Endothelial cell (in vitro differentiated cells): ENCODE data around the gene TRAPPC2L. TPM values are rescaled to one million over a fixed set of nuclear protein-coding genes. Genes with fewer than 3 reads are reported as not detected.

Experiments used
- DNase-seq: peaks from one replicate; pipeline ENCODE4 v3.0.0; 2021; ENCODE audit warnings: low spot score
- H3K27ac Mint-ChIP-seq: one replicate; pipeline ENCODE4 v1.8.0; 2021; ENCODE audit warnings: mixed read lengths, inconsistent platforms; ENCODE audit not compliant: unreplicated experiment
- H3K27me3 Mint-ChIP-seq: one replicate; pipeline ENCODE4 v1.8.0; 2021; ENCODE audit warnings: mild to moderate bottlenecking, moderate library complexity, mixed read lengths, inconsistent platforms; ENCODE audit not compliant: unreplicated experiment
- H3K36me3 Mint-ChIP-seq: one replicate; pipeline ENCODE4 v1.8.0; 2021; ENCODE audit warnings: mild to moderate bottlenecking, low read depth, mixed read lengths, inconsistent platforms; ENCODE audit not compliant: unreplicated experiment
- H3K4me1 Mint-ChIP-seq: one replicate; pipeline ENCODE4 v1.8.0; 2021; ENCODE audit warnings: mild to moderate bottlenecking, mixed read lengths, inconsistent platforms; ENCODE audit not compliant: unreplicated experiment
- H3K4me3 Mint-ChIP-seq: one replicate; pipeline ENCODE4 v1.8.0; 2021; ENCODE audit warnings: mild to moderate bottlenecking, mixed read lengths, inconsistent platforms; ENCODE audit not compliant: unreplicated experiment
- H3K9me3 Mint-ChIP-seq: one replicate; pipeline ENCODE4 v1.8.0; 2021; ENCODE audit warnings: mixed read lengths, inconsistent platforms; ENCODE audit not compliant: unreplicated experiment
- CTCF ChIP-seq: fragments of 200-600 bp; sonication (generic); IDR thresholded peaks from one replicate; pipeline ENCODE4 v1.5.0; 2021; ENCODE audit warnings: antibody characterized with exemption; ENCODE audit not compliant: unreplicated experiment
- total RNA-seq: library from RNA; stranded (reverse); fragmentation: NEBNext Ultra II Directional; extraction: Animal tissue kit (Norgen Biotek cat#: 25700); gene quantifications from one replicate; pipeline ENCODE4 v1.2.1, GENCODE V29; 2021; ENCODE audit not compliant: unreplicated experiment

Gene TRAPPC2L
- total RNA-seq, 1 donor from 2014 or later: 65.3 TPM

- no peaks in the 10 kb centered on the region for H3K4me1 Mint-ChIP-seq
- TF ChIP-seq CTCF: no peak
- no peak overlapping the region for H3K27ac Mint-ChIP-seq
- no peak overlapping the region for H3K4me3 Mint-ChIP-seq
- H3K9me3 Mint-ChIP-seq: no peaks in the 10 kb centered on the region
- H3K27me3 Mint-ChIP-seq: peaks cover 1% of the 10 kb centered on the region
- peaks cover 3% of the 10 kb centered on the region for H3K36me3 Mint-ChIP-seq
- no peak for DNase-seq
These were observed 32.5 kb upstream of the TRAPPC2L start for GRCh38 chr16:88824256-88825077.

GRCh38 chr16:88825146-88825545, 31.8 kb upstream of the TRAPPC2L start:
- TF ChIP-seq CTCF: no peak
- Mint-ChIP-seq H3K9me3 (no peaks in the 10 kb centered on the region), H3K4me1 (no peaks in the 10 kb centered on the region), H3K36me3 (peaks cover 3% of the 10 kb centered on the region), H3K27ac (no peak overlapping the region), H3K4me3 (no peak overlapping the region), H3K27me3 (peaks cover 5% of the 10 kb centered on the region)
- no peak for DNase-seq

GRCh38 chr16:88826070-88826840, 30.7 kb upstream of the TRAPPC2L start:
- no peak for TF ChIP-seq CTCF
- Mint-ChIP-seq H3K27ac (no peak overlapping the region), H3K9me3 (no peaks in the 10 kb centered on the region), H3K27me3 (peaks cover 5% of the 10 kb centered on the region), H3K4me1 (no peaks in the 10 kb centered on the region), H3K4me3 (no peak overlapping the region), H3K36me3 (peaks cover 7% of the 10 kb centered on the region)
- no peak for DNase-seq

- H3K27ac Mint-ChIP-seq: no peak overlapping the region
- peaks cover 5% of the 10 kb centered on the region for H3K27me3 Mint-ChIP-seq
- no peaks in the 10 kb centered on the region for H3K9me3 Mint-ChIP-seq
- no peak overlapping the region for H3K4me3 Mint-ChIP-seq
- H3K4me1 Mint-ChIP-seq: no peaks in the 10 kb centered on the region
- no peak for TF ChIP-seq CTCF
- no peak for DNase-seq
- peaks cover 7% of the 10 kb centered on the region for H3K36me3 Mint-ChIP-seq
These were observed 29.2 kb upstream of the TRAPPC2L start for GRCh38 chr16:88827727-88828126.

GRCh38 chr16:88828711-88829110, 28.2 kb upstream of the TRAPPC2L start:
- peaks cover 5% of the 10 kb centered on the region for H3K27me3 Mint-ChIP-seq
- H3K27ac Mint-ChIP-seq: no peak overlapping the region
- H3K4me1 Mint-ChIP-seq: no peaks in the 10 kb centered on the region
- no peaks in the 10 kb centered on the region for H3K9me3 Mint-ChIP-seq
- no peak for DNase-seq
- TF ChIP-seq CTCF: no peak
- no peak overlapping the region for H3K4me3 Mint-ChIP-seq
- H3K36me3 Mint-ChIP-seq: peaks cover 7% of the 10 kb centered on the region
